SHP77 treated with DMSO at 0.1 percent for 48 hours (cell line): ENCODE data around the gene SLC8A2.
"Not testable (repeated sequence)": the region's sequence is repeated elsewhere in the genome, so short reads cannot be mapped to it uniquely, and the experiment has no call there.

Experiments
- DNase-seq: peaks from one replicate; lab custom pipeline; 2025; lab: John Stamatoyannopoulos, UW

The SLC8A2 gene

DNA sequence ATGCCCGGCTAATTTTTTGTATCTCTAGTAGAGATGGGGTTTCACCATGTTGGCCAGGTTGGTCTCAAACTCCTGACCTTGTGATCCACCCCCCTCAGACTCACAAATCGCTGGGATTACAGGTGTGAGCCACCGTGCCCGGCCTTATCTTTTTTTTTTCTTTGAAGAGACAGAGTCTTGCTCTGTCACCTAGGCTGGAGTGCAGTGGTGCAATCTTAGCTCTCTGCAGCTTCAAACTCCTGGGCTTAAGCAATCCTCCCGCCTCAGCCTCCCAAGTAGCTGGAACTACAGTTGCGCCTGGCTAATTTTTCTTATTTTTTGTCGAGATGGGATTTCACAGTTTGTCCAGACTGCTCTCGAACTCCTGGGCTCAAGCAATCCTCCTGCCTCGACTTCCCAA lies 60.0 kb downstream of the SLC8A2 start:
- not testable (repeated sequence) for DNase-seq

DNA sequence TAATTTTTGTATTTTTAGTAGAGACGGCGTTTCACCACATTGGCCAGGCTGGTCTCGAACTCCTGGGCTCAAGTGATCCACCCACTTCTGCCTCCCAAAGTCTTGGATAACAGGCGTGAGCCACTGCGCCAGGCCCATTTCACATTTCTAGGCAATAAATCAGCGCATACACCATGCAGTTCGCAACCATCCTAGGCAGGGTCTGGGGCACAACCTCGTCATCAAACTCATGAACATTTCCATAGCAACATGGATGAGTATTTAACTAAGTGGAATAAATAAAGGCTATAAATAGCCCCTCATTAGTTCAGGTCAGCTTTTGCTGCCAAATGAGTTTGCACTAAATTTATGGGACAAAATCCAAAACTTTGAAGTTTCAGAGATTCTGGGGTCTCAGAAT lies 60.6 kb downstream of the SLC8A2 start:
- DNase-seq, result no peak

DNA sequence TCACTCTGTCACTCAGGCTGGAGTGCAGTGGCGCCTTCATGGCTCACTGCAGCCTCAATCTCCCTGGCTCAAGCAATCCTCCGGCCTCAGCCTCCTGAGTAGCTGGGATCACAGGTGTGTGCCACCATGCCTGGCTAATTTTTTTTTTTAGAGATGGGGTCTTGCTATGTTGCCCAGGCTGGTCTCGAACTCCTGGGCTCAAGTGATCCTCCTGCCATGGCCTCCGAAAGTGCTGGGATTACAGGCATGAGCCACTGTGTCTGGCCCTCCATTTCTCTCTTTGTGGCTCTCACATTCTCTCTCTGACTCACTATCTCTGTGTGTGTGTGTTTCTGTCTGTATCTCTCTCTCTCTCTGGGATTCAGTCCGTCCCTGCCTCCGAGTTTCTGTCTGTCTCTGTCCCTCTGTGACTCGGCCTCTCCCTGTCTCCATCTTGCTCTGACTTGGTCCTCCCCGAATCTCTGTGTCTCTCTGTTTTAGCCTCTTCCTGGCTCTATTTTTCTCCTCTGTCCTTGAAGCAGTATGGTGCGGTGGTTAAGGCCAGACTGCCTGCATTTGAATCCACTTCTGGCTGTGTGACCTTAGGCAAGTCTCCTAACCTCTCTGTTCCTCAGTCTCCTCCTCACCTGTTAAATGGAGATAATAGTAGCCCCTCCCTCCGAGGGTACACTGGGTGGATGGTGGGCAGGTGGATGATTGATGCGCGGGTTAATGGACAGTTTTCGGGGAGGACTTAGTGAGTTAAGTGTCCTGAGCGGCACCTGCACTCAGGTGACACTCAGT lies 63.3 kb downstream of the SLC8A2 start:
- DNase-seq, result no peak

DNA sequence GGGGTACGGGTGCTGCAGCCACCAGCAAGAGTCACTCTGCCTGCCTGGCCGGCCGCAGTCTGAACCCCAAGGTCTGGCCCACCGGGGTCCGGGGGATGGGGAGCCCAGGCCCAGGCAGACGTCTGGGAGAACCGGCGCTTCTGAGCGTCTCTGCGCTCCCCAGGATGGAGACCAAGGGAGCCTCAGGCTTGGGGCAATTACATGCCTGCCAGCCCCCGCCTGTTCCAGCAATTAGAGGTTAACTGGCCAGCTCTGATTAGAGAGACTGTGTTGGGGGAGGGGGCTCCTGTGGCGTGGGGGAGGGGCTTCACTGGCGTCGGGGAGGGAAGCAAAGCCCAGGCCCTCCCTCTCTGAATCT lies 64.3 kb downstream of the SLC8A2 start:
- no peak for DNase-seq

DNA sequence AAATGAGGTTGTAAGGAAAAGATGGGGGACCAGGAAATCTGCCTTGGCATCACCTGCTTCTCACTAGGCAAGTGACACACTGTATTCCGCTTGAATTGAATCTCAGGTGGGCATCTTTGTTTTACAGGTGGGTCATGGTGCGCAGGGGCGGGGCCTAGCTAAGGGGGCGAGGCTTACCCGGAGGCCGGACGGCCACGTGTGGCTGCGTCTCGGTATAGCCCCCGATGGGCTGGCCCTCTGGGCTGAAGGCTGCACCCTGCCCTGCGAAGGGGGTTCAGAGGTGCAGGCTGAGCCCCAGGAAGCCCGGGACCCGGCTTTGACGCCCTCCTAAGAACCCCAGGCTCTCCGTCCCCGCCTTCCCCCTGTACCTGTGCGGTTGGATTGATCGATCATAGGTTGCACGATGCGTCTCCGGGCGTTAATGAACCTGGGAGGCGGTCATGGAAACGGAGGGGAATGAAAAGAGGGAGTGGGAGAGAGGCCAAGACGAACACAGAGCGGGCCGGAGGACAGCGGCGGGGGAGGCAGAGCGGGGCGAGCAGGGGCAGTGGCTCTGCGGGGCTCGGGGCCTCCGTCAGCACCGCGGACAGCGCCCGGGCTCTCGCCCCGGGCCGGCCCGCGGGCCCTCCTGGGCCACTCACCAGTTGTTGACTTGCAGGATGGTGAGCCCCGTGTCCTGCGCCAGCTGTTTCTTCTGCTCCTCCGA lies 64.8 kb downstream of the SLC8A2 start:
- DNase-seq, result no peak

DNA sequence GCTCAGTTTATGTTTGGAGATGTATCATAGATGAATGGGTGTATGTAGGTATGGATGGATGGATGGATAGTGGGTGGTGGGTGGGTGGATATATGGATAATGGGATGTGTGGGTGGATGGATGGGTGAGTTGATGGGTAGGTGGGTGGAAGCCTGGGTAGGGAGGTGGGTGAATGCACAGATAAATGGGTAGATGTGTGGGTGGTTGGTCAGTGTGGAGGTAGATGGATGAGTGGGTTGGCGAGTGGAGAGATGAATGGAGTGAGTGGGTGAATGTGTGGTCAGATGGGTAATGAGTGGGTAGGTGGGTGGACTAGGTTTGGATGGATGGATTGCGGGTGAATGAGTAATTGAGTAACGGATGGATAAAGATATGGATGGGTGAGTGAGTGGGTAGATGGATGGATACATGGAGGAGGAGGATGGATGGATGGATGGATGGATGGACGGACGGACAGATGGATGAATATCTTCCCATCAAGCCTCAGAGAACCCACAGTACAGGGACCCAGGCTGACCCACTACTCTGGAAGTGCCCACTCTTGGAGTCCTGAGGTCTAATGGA lies 65.8 kb downstream of the SLC8A2 start:
- no peak for DNase-seq

DNA sequence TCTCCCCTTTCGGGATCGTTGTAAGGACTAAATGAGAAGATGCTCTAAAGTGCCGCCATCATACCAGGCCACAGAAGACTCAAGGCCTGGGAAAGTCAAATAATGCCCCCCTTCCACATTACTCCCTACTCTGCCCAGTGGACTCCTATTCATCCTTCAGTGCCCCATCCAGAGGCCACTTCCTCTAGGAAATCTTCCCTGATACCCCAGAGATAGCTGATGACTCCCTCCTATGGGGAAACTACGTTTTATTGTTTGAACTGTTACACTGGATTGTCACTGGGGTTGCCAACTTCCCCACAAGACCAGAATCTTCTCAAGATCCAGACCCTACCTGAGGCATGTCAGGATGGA lies 66.5 kb downstream of the SLC8A2 start:
- no peak for DNase-seq

DNA sequence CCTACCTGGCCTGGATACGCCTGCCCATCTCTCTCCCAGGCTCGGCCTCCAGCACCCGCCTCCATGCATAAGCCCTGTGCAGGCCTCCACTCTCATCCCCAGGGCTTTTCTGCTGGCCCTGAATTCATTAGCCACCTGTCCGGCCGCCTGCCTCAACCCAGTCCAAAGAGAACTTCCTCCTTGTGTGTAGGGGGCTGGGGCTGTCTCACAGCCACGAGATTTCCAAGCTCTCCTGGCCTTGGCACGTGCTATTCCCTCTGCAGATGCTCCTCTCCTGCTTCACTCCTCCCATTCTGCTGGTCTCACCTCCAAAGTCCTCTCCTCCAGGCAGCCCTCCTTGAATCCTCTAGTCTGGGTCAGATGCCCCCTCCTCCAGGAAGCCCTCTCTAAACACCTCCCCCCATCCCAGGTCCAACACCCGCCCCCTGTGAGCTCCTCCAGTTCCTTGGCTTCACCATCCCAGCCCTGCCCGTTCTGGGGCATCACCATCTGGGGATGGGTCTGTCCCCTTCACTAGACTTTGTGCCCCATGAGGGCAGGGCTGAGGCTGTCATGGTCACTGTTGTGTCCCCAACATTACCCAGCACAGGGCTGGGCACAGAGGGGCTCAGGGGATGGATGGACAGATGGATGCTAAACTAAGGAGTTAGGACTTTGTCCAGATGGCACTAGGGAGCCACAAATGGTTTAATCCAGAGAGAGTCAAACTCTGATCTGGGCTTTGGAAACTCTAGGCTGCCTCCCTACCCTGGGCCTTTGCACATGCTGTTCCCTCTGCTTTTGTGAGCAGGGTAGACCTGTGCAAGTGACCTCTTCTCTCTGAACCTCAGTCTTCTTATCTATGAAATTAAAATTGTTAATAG lies 67.1 kb downstream of the SLC8A2 start:
- DNase-seq, result no peak

DNA sequence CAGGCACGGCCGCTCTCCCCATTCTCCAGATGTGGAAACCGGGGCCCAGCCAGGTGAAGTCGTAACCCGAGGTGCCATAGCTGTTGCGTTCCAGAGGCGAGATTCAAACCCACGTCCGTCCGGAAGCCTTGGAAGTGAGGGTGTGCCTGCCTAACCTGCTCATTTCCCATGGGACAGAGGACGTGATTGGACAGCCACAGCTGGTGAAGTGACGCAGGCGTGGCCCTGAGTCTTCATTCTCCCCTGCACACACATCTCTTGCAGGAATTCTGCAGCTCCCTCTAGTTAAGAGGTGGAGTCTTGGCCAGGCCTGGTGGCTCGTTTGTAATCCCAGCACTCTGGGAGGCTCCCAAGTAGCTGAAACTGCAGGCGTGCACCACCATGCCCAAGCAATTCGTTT lies 69.2 kb downstream of the SLC8A2 start:
- no peak for DNase-seq

DNA sequence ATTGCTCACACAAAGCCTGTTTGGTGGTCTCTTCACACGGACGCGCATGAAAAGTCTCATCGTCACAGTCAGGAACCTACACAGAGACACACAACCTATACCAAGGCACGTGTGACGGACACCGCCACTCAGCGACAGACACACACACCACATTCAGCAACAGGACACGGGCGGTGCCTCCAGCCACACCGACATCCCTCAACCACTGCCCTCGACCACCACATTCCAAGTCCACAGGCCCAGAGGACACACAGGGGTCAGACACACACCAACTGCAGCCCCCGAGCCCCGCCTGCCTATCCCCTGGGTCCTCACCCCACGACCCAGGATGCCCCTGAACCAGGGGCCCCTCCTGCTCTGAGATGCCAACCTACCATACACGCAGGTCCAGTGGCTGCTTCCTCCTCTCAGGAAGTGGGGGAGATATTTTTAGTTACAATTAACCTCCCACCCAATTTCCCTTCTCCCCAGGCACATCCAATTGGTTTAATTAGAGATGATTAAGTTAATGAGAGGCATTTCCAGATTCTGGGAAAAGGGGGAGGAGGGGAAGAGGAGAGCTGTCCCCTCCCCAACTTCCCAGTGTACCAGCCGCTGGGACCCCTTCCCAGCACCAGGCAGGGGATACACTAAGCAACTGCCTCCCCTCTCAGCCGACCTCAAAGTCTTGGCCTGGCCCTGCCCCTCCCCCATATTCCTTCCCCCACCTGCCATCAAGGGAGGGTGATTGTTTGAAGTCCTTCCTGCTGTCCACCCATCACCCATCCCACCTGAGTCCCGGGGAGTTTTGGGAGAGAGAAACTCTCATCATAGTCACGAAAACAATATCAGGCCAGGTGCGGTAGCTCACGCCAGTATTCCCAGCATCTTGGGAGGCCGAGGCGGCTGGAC lies 72.7 kb downstream of the SLC8A2 start:
- no peak for DNase-seq

DNA sequence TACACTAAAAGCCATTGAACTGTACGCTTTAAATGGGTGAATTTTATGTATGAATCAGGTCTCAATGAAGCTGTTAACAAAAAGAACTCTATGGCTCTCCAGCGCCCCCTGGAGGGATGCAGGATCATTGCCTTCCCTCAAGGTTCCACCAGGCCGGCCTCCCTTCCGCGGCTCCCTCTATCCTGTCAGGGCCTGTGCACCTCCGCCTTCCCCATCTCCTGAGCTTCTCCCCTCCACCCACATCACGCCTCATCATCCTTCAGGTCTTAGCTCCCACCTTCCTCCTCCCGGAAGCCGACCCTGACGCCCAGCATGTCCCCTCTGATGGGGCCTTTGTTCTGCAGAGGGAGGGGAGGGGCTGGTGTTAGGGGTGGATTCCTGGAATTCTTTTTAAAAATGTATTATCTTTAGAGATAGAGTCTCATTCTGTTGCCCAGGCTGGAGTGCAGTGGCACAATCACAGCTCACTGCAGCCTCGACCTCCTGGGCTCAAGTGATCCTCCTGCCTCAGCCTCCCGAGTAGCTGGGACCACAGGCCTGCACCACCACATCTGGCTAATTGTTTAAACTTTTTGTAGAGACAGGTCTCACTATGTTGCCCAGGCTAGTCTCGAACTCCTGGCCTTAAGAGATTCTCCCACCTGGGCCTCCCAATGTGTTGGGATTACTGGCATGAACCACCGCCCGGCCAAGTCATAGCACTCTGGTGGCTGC lies 80.0 kb downstream of the SLC8A2 start:
- DNase-seq, result no peak

DNA sequence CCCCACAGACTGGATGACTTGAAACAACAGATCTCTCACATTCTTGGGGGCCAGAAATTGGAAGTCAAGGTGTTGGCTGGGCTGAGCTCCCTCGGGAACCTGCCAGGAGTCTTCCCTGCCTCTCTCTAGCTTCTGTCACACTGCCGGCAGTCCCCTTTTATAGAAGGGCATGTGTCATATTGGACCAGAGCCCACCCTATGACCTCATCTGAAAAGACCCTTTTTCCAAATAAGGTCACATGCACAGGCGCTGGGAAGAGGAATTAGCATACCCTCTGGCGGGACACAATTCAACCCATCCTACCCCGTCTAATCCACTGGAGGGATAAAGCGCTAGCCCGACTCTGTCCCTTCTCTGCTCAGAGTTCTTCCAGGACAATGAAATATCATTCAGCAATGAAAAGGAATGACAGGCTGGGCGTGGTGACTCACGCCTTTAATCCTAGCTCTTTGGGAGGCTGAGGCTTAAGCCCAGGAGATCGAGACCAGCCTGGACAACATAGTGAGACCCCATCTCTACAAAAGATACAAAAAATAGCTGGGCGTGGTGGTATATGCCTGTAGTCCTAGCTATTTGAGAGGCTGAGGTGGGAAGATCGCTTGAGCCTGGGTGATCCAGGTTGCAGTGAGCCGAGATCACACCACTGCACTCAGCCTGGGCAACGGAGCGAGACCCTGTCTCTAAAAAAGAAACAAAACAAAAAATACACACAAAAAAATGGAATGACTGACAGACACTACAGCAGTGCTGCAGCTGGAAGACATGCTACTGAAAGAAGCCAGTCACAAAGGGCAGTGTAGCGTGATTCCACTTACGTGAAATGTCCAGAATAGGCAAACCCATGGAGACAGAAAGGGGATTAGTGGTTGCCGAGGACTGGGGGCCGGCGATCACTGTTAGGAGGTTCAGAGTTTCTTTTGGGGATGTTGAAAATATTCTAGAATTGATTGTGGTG lies 80.9 kb downstream of the SLC8A2 start:
- no peak for DNase-seq

DNA sequence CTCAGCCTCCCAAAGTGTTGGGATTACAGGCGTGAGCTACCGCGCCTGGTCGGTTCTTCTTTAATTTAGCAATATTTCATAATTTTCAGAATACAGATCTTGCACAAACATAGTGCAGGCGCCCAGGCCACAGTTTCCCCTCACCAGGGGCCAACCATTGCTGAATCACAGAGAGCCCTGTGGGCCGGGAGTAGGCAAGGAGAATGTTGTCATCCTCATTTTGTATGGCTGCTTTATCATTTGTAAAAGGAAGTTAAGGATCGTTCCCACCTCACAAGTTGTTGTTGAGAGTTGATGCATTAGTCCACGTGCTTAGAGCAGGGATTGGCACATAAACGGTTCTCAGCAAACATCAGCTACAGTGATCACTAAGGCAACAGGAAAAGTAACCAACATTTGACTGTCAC lies 82.5 kb downstream of the SLC8A2 start:
- DNase-seq, result no peak

DNA sequence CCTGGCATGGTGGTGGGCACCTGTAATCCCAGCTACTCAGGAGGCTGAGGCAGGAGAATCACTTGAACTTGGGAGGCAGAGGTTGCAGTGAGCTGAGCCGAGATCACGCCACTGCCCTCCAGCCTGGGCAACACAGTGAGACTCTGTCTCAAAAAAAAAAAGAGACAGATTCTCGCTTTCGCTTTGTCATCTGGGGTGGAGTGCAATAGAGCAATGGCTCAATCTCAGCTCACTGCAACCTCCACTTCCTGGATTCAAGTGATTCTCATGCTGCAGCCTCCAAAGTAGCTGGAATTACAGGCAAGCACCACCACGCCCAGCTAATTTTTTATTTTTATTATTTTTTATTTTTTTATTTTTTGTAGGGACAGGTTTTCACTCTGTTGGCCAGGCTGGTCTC lies 83.0 kb downstream of the SLC8A2 start:
- not testable (repeated sequence) for DNase-seq

DNA sequence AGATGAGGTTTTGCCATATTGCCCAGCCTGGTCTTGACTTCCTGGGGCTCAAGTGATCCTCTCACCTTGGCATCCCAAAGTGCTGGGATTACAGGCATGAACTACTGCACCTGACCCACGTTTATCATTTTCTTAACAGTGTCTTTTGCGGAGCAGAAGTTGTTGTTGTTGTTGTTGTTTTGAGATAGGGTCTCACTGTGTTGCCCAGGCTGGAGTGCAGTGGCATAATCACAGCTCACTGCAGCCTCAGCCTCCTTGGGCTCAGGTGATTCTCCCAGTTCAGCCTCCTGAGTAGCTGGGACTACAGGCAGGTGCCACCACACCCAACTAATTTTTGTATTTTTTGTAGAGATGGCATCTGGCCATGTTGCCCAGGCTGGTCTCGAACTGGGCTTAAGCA lies 84.1 kb downstream of the SLC8A2 start:
- DNase-seq, result not testable (repeated sequence)

DNA sequence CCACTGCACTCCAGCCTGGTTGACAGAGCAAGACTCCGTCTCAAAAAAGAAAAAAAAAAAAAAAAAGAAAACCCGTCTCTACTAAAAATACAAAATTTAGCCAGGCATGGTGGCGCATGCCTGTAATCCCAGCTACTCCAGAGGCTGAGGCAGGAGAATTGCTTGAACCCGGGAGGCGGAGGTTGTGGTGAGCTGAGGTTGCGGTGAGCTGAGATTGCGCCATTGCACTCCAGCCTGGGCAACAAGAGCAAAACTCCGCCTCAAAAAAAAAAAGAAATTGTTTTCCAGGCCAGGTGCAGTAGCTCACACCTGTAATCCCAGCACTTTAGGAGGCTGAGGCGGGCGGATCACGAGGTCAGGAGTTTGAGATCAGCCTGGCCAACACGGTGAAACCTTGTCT lies 85.1 kb downstream of the SLC8A2 start:
- not testable (repeated sequence) for DNase-seq

DNA sequence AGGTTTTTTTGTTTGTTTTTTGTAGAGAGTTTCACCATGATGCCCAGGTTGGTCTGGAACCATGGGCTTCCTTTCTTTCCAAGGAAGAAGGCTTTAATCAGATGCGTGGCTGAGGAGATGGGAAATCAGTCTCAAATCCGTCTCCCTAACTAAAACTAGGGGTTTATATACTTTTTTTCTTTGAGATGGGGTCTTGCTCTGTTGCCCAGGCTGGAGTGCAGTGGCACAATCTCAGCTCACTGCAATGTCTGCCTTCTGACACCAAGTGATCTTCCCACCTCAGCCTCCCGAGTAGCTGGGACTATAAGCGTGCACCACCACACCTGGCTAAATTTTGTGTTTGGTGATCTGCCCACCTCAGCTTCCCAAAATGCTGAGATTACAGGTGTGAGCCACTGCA lies 87.2 kb downstream of the SLC8A2 start:
- not testable (repeated sequence) for DNase-seq

DNA sequence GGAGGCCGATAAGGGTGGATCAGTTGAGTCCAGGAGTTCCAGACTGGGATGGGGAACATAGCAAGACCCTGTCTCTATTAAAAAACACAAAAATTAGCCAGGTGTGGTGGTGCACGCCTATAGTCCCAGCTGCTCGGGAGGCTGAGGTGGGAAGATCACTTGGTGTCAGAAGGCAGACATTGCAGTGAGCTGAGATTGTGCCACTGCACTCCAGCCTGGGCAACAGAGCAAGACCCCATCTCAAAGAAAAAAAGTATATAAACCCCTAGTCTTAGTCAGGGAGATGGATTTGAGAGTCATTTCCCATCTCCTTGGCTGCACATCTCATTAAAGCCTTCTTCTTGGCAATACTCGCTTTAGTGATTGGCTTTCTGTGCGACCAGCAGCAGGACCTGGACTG lies 87.8 kb downstream of the SLC8A2 start:
- not testable (repeated sequence) for DNase-seq

DNA sequence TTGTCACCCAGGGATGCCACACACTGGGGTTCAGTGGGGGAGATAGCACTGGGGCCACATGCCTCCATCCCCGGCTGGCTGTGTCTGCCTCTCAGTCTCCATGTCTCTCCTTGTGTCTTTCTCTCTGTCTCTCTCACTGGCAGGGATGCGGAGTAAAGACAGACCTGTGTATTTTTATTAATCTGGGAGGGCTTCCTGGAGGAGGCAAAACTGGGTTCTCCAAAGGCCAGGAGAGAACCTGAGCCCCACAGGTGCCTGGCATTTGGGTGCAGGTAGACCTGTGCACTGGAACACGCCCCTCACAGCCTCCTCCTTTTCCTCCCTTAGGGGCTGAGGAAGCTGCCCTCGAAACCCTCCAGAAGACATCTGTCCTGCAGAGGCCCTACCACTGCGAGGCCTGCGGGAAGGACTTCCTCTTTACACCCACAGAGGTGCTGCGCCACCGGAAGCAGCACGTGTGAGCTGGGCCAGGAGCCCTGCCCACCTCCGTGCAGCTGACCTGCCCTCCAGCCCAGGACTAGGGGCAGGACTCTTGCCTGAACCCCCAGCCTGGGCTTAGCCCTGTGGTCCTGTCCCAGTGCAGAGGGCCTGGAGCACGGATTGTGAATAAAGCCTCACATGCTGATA lies 89.9 kb downstream of the SLC8A2 start:
- no peak for DNase-seq
